Breast epithelium (tissue), 4 donors: Measurements from ENCODE around the gene BRCA1. TPM values are rescaled to one million over a fixed set of nuclear protein-coding genes. Genes with fewer than 3 reads are reported as not detected.

Experiments
- DNase-seq, 2 donors: peaks; one replicate each; pipeline ENCODE4 v3.0.0-alpha.2; 2019; ENCODE audit warnings: low spot score in 2 of 2
- H3K27ac ChIP-seq, 2 donors: fragments of 200-600 bp; sonication (generic) in 1 of 2; one replicate each; pipeline ENCODE4 v1.5.1; 2016 to 2019; ENCODE audit warnings: mild to moderate bottlenecking in 1 of 2
- H3K27me3 ChIP-seq, 2 donors: fragments of 200-600 bp; sonication (generic) in 1 of 2; one replicate each; pipeline versions ENCODE4 v1.5.1 to v1.6.0; 2017 to 2019; ENCODE audit warnings: control low read depth in 1 of 2, mild to moderate bottlenecking in 1 of 2
- H3K36me3 ChIP-seq: fragments of 200-600 bp; one replicate; pipeline ENCODE4 v1.5.1; 2019
- H3K4me1 ChIP-seq, 2 donors: fragments of 200-600 bp; sonication (generic); one replicate each; pipeline ENCODE4 v1.5.1; 2016 to 2019; ENCODE audit warnings: control low read depth in 1 of 2
- H3K4me3 ChIP-seq, 3 donors: fragments of 200-600 bp; sonication (generic); 1 replicate in 2 of 3; 2 replicates in 1 of 3; pipeline ENCODE4 v1.5.1; 2016 to 2019; ENCODE audit warnings: mild to moderate bottlenecking in 3 of 3, moderate library complexity in 2 of 3
- H3K9me3 ChIP-seq, 2 donors: fragments of 200-600 bp; sonication (generic) in 1 of 2; one replicate each; pipeline ENCODE4 v1.5.1; 2016 to 2019; ENCODE audit warnings: control low read depth in 1 of 2
- CTCF ChIP-seq, 3 donors: fragments of 450-650 bp; IDR thresholded peaks; one replicate each; pipeline ENCODE4 v1.5.1; 2016 to 2017; ENCODE audit warnings: antibody characterized with exemption in 3 of 3, mild to moderate bottlenecking in 3 of 3, moderate library complexity in 3 of 3
- POLR2A ChIP-seq: fragments of 450-650 bp; IDR thresholded peaks from one replicate; pipeline ENCODE4 v1.6.1; 2016; ENCODE audit warnings: antibody characterized with exemption, mild to moderate bottlenecking, moderate library complexity
- POLR2AphosphoS5 ChIP-seq, 3 donors: sonication (generic); formaldehyde crosslinking; IDR thresholded peaks; one replicate each; pipeline ENCODE4 v1.6.1; 2017; ENCODE audit warnings: antibody characterized with exemption in 3 of 3
- intact Hi-C: fragments of 100-400 bp; cut with DNase I; formaldehyde crosslinking; loops from one replicate; pipeline ENCODE4 v1.15.1; 2023; ENCODE audit warnings: low total_unique reads
- total RNA-seq, 3 donors: library from RNA; depleted of rRNA; stranded (reverse); fragments of >200 nt; gene quantifications; one replicate each; pipeline ENCODE4 v1.1.0, GENCODE V29; 2016

Gene BRCA1
- total RNA-seq, 3 donors from 2014 or later, result 5.2 to 8.9 (median 7.4) TPM

- peak overlapping the region in 1 of 3 donors; percentile 70 for H3K4me3 ChIP-seq
- no peaks in the 10 kb centered on the region for H3K27me3 ChIP-seq
- no peaks in the 10 kb centered on the region for H3K36me3 ChIP-seq
- DNase-seq, result no peak
- intact Hi-C loops, result no loop called here
- H3K27ac ChIP-seq, result peak overlapping the region in 1 of 2 donors; percentile 82
- H3K9me3 ChIP-seq, result no peaks in the 10 kb centered on the region
- no peak for TF ChIP-seq POLR2AphosphoS5 (IDR thresholded peaks at IDR 0.05)
- TF ChIP-seq POLR2A, result no peak
- no peak for TF ChIP-seq CTCF (IDR thresholded peaks at IDR 0.05)
- H3K4me1 ChIP-seq, result peaks cover 4 to 13% of the 10 kb centered on the region in 2 donors
Observed at GRCh38 chr17:43126911-43127290, 1.7 kb upstream of the BRCA1 start.

GRCh38 chr17:43125967-43126910 is 1.1 kb upstream of the BRCA1 start:
- no peaks in the 10 kb centered on the region for H3K9me3 ChIP-seq
- DNase-seq, result no peak
- peak overlapping the region; percentile 82 to 89 for H3K27ac ChIP-seq
- no peaks in the 10 kb centered on the region for H3K27me3 ChIP-seq
- TF ChIP-seq CTCF (IDR thresholded peaks at IDR 0.05), result no peak
- no peak for TF ChIP-seq POLR2AphosphoS5 (IDR thresholded peaks at IDR 0.05)
- H3K4me3 ChIP-seq, result peak overlapping the region; percentile 57 to 71 (median 70)
- H3K36me3 ChIP-seq, result no peaks in the 10 kb centered on the region
- intact Hi-C loops, result no loop called here
- H3K4me1 ChIP-seq, result peaks cover 4 to 13% of the 10 kb centered on the region in 2 donors

GRCh38 chr17:43118679-43119615 is 6.2 kb downstream of the BRCA1 start:
- no peaks in the 10 kb centered on the region for H3K36me3 ChIP-seq
- intact Hi-C loops, result no loop called here
- no peak overlapping the region for H3K4me3 ChIP-seq
- no peaks in the 10 kb centered on the region for H3K27me3 ChIP-seq
- TF ChIP-seq POLR2A, result no peak
- TF ChIP-seq POLR2AphosphoS5 (IDR thresholded peaks at IDR 0.05), result no peak
- no peak for TF ChIP-seq CTCF (IDR thresholded peaks at IDR 0.05)
- H3K27ac ChIP-seq, result no peak overlapping the region
- H3K4me1 ChIP-seq, result no peaks in the 10 kb centered on the region
- no peak for DNase-seq
- no peaks in the 10 kb centered on the region for H3K9me3 ChIP-seq

- Histone ChIP-seq H3K4me3 (no peak overlapping the region), H3K27ac (no peak overlapping the region), H3K27me3 (no peaks in the 10 kb centered on the region), H3K9me3 (no peaks in the 10 kb centered on the region), H3K36me3 (no peaks in the 10 kb centered on the region), H3K4me1 (no peaks in the 10 kb centered on the region)
- intact Hi-C loops, result loop anchor here (5.0 kb wide), 1 partner anchor 387 kb away; no protein-coding TSS in a partner anchor
- TF ChIP-seq POLR2A (no peak), POLR2AphosphoS5 (IDR thresholded peaks at IDR 0.05) (no peak), CTCF (IDR thresholded peaks at IDR 0.05) (no peak)
- DNase-seq, result no peak
Observed at GRCh38 chr17:43114151-43114552, 11.0 kb downstream of the BRCA1 start.
